Smooth muscle cell of the umbilical artery (primary cell): Measurements from ENCODE around the gene YAF2. TPM values are rescaled to one million over a fixed set of nuclear protein-coding genes. Genes with fewer than 3 reads are reported as not detected.

Source experiments
- total RNA-seq: library from RNA; depleted of rRNA; stranded (reverse); fragments of >200 nt; gene quantifications from 2 replicates; pipeline ENCODE4 v1.2.3, GENCODE V29; 2014

Gene YAF2, protein sequence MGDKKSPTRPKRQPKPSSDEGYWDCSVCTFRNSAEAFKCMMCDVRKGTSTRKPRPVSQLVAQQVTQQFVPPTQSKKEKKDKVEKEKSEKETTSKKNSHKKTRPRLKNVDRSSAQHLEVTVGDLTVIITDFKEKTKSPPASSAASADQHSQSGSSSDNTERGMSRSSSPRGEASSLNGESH
- 16.3 and 31.9 TPM in 2 replicates for total RNA-seq

DNA sequence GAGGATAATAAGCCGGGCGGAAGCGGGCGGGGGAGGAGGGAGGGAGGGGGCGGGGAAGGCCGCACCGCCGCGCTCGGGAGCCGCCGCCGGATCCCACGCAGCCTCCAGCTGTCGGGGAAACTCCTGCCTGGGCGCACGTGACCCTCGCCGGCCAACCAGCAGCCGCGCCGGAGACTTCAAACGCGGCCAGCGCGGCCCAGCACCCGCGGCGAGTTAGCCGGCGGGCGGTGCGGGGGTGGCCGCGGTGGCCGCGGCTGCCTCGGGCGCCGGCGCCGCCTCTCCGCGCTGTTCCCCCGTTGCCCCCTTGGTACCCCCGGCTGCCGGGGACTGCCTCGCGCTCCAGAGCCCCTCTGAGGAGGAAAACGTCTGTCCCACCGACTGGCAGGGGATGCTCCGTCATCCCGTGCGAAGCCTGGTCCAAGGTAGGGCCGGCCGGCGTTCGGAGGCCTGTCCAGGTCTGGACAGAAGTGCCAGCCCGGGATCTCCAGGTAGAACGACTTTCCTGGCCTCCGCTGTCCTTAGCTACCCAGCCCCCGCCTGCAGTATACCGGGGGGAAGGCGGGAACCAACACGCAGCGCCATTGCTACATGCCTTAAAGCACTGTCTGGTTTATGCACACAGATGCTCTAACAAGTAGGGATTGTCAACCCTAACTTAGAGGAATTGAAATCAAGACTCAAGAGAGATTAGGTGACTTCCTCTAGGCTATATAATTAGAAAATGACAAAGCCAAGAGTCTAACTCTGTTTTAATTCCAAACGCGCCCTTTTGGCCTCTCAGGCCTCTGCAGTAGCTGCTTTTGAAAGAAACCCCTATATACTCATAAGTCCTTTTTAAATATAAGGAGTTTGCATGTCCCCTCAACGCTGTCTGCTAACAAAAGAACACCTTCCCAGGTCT is at the start of gene YAF2:
Gene YAF2, minus strand, starts transcription at position 9 of the 901 bp plus-strand sequence. CDS start 68 bp downstream, outside the sequence.

DNA sequence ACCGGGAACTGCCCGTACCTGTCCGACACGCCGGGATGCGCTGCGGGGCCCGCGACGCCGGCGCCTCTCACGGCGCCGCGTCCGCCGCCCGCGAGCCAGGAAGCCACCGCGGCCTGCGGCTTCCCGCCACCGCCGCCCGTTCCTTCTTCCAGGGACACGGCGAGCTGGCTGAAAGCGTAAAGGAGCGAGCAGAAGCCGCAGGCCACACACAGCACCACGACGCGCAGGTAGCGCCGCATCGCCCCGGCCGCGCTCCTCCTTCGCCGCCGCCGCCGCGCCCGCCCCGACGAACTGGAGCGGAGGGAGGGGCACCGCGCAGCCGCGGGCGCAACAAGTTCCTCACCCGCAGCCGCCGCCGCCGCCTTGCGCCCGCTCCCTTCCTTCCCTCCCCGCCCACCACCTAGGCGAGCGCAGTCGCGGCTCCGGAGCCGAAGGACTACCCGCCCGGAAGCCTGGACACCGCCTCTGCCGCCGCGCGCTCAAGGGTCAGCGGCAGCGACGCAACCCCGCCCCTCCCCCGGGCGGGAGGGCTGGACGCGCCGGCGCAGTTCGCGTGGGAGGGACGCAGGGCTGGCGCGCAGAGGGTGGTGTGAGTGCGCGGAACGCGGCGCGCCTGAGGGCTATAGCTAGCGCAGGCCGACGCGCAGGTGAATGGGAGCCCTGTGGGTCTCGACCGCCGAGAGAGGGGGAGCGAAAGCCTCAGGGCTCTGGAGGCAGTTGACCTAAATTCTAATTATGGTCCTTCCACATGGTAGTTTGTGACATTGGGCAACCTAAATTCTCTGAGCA is 93.4 kb downstream of the YAF2 start, which contains the start of gene GXYLT1:
Gene GXYLT1, minus strand, starts transcription at position 467 of the 789 bp plus-strand sequence. Its CDS starts 228 bp downstream, at position 239.

Other genes starting within 250 kb of the YAF2 start
- gene GXYLT1, start 93.4 kb downstream of the YAF2 start, total RNA-seq: 14.8 and 33.3 TPM in 2 replicates
- gene ZCRB1, start 87.8 kb upstream of the YAF2 start, total RNA-seq: 19.6 and 24.2 TPM in 2 replicates
- 79.9 and 98.3 TPM in 2 replicates for gene PPHLN1, start 87.9 kb upstream of the YAF2 start, total RNA-seq